ENCODE results near the gene KCNMA1. TPM values are rescaled to one million over a fixed set of nuclear protein-coding genes. Genes with fewer than 3 reads are reported as not detected.

The KCNMA1 gene
- total and polyA plus RNA-seq, 7 donors, result 15.3 to 427 (median 256) TPM

- Histone ChIP-seq H3K27me3 (no peaks in the 10 kb centered on the region), H3K27ac (peak overlapping the region; percentile 69 to 93 (median 78)), H3K4me1 (peaks cover 0 to 31% (median 29%) of the 10 kb centered on the region in 4 donors), H3K36me3 (no peaks in the 10 kb centered on the region), H3K9me3 (no peaks in the 10 kb centered on the region), H3K4me3 (no peak overlapping the region)
- intact Hi-C loops (cut with DNase I), result no loop called here
- WGBS, 2 donors, result 85 to 97% methylated on average over 2 of the region's 2 CpGs
- DNase-seq, result no peak
- TF ChIP-seq EP300 (IDR thresholded peaks at IDR 0.05) (no peak), POLR2AphosphoS5 (IDR thresholded peaks at IDR 0.05) (no peak), CTCF (IDR thresholded peaks at IDR 0.05) (no peak), POLR2A (IDR thresholded peaks at IDR 0.05) (no peak)
These were observed 428.8 kb downstream of the KCNMA1 start for GRCh38 chr10:77208684-77209256.

- H3K27ac ChIP-seq, result peak overlapping the region; percentile 69 to 93 (median 78)
- WGBS, 2 donors, result 86 to 90% methylated on average over 5 of the region's 5 CpGs
These were observed 429.8 kb downstream of the KCNMA1 start for GRCh38 chr10:77207828-77208185.

GRCh38 chr10:77207182-77207827 is 430.3 kb downstream of the KCNMA1 start:
- Histone ChIP-seq H3K27me3 (no peaks in the 10 kb centered on the region), H3K4me1 (peaks cover 0 to 44% (median 42%) of the 10 kb centered on the region in 4 donors), H3K36me3 (no peaks in the 10 kb centered on the region), H3K9me3 (no peaks in the 10 kb centered on the region), H3K27ac (peak overlapping the region; percentile 69 to 93 (median 78)), H3K4me3 (no peak overlapping the region)
- no peak for TF ChIP-seq CTCF (IDR thresholded peaks at IDR 0.05)
- TF ChIP-seq POLR2A (IDR thresholded peaks at IDR 0.05), result no peak
- no peak for TF ChIP-seq POLR2AphosphoS5 (IDR thresholded peaks at IDR 0.05)
- TF ChIP-seq EP300 (IDR thresholded peaks at IDR 0.05), result no peak
- 74 to 78% methylated on average over 4 of the region's 4 CpGs for WGBS, 2 donors
- DNase-seq, result no peak
- intact Hi-C loops (cut with DNase I), result no loop called here

More at GRCh38 chr10:77207828-77208185, 429.8 kb downstream of the KCNMA1 start:
- H3K36me3 ChIP-seq, result no peaks in the 10 kb centered on the region
- no peaks in the 10 kb centered on the region for H3K27me3 ChIP-seq
- peaks cover 0 to 39% (median 37%) of the 10 kb centered on the region in 4 donors for H3K4me1 ChIP-seq
- H3K4me3 ChIP-seq, result no peak overlapping the region
- H3K9me3 ChIP-seq, result no peaks in the 10 kb centered on the region
- intact Hi-C loops (cut with DNase I), result no loop called here
- DNase-seq, result no peak
- no peak for TF ChIP-seq CTCF (IDR thresholded peaks at IDR 0.05)
- TF ChIP-seq EP300 (IDR thresholded peaks at IDR 0.05), result no peak
- TF ChIP-seq POLR2AphosphoS5 (IDR thresholded peaks at IDR 0.05), result no peak
- no peak for TF ChIP-seq POLR2A (IDR thresholded peaks at IDR 0.05)

GRCh38 chr10:77205135-77205534 is 432.5 kb downstream of the KCNMA1 start:
- Histone ChIP-seq H3K27me3 (no peaks in the 10 kb centered on the region), H3K36me3 (no peaks in the 10 kb centered on the region), H3K9me3 (no peaks in the 10 kb centered on the region), H3K4me3 (no peak overlapping the region), H3K4me1 (peaks cover 0 to 66% (median 59%) of the 10 kb centered on the region in 4 donors), H3K27ac (peak overlapping the region in 3 of 4 donors; percentile 84 to 93 (median 87))
- intact Hi-C loops (cut with DNase I), result no loop called here
- no peak for DNase-seq
- WGBS, 2 donors, result 60 to 84% methylated on average over 2 of the region's 2 CpGs
- TF ChIP-seq EP300 (IDR thresholded peaks at IDR 0.05) (no peak), CTCF (IDR thresholded peaks at IDR 0.05) (no peak), POLR2A (IDR thresholded peaks at IDR 0.05) (no peak), POLR2AphosphoS5 (IDR thresholded peaks at IDR 0.05) (no peak)
